Tibial nerve (tissue), 4 donors: Measurements from ENCODE around the gene SCGB1D1.

ENCODE experiments used
- EP300 ChIP-seq, 2 donors: sonication (generic); formaldehyde crosslinking; IDR thresholded peaks; one replicate each; pipeline ENCODE4 v1.6.1; 2017; ENCODE audit warnings: antibody characterized with exemption in 2 of 2, mild to moderate bottlenecking in 1 of 2
- POLR2A ChIP-seq, 2 donors: fragments of 450-650 bp; IDR thresholded peaks; one replicate each; pipeline ENCODE4 v1.6.1; 2017; ENCODE audit warnings: antibody characterized with exemption in 2 of 2, mild to moderate bottlenecking in 2 of 2, moderate library complexity in 2 of 2
- TF ChIP-seq, protein P1 (sequence below), 5 experiments: fragments of 200-600 bp in 3 of 5; fragments of 450-650 bp in 2 of 5; sonication (generic) in 3 of 5; IDR thresholded peaks; one replicate each; pipeline ENCODE4 v1.5.1; 2016 to 2019; ENCODE audit warnings: antibody characterized with exemption in 5 of 5, mild to moderate bottlenecking in 3 of 5, moderate library complexity in 2 of 5

DNA sequence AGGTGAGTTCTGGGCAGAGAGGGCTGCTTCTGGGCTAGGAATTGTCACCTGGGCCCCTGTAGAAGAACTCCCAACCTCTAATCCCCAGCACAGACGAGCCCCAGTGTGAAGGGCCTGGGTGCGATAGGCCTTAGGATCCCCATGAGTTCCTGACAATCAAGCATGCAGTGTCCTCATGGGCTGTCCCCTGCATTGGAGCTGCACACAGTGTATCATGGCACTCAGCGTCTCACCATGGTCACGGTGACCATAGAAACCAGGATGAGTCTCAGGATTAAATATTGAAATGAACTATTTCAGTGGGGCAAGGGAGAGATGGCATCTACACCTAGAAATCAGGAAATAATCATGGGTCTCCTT is 18.7 kb downstream of the SCGB1D1 start:
- TF ChIP-seq, protein P1, sequence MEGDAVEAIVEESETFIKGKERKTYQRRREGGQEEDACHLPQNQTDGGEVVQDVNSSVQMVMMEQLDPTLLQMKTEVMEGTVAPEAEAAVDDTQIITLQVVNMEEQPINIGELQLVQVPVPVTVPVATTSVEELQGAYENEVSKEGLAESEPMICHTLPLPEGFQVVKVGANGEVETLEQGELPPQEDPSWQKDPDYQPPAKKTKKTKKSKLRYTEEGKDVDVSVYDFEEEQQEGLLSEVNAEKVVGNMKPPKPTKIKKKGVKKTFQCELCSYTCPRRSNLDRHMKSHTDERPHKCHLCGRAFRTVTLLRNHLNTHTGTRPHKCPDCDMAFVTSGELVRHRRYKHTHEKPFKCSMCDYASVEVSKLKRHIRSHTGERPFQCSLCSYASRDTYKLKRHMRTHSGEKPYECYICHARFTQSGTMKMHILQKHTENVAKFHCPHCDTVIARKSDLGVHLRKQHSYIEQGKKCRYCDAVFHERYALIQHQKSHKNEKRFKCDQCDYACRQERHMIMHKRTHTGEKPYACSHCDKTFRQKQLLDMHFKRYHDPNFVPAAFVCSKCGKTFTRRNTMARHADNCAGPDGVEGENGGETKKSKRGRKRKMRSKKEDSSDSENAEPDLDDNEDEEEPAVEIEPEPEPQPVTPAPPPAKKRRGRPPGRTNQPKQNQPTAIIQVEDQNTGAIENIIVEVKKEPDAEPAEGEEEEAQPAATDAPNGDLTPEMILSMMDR (IDR thresholded peaks at IDR 0.05), result no peak
- TF ChIP-seq EP300 (IDR thresholded peaks at IDR 0.05), result no peak
- TF ChIP-seq POLR2A (IDR thresholded peaks at IDR 0.05), result no peak
